ENCODE data around the gene DDAH1. TPM values are rescaled to one million over a fixed set of nuclear protein-coding genes. Genes with fewer than 3 reads are reported as not detected.

DDAH1 gene
- total and polyA plus RNA-seq, 2 experiments from 2014 or later, result 29.4 to 41.7 TPM

- Histone ChIP-seq H3K4me3 (no peak overlapping the region; the same call in 1 of the 2 replicates), H3K4me1 (ENCODE audit: insufficient read depth) (peaks cover 13% of the 10 kb centered on the region), H3K79me2 (replicated peaks; ENCODE audit: insufficient read depth) (no peaks in the 10 kb centered on the region), H3K36me3 (ENCODE audit: insufficient read depth) (no peaks in the 10 kb centered on the region), H3K4me2 (peak overlapping the region; percentile 48), H3F3A (replicated peaks; ENCODE audit: low read depth) (no peaks in the 10 kb centered on the region), H3K9me2 (ENCODE audit: insufficient read depth) (peaks cover 11% of the 10 kb centered on the region; the same call in 1 of the 2 replicates), H2AFZ (no peak overlapping the region), H4K20me1 (replicated peaks; ENCODE audit: insufficient read depth) (no peaks in the 10 kb centered on the region), H3K27me3 (ENCODE audit: insufficient read depth) (no peaks in the 10 kb centered on the region), H3K27ac (ENCODE audit: low read depth) (no peak overlapping the region)
- no peaks in the 10 kb centered on the region for H3K27me3 Mint-ChIP-seq (ENCODE audit: insufficient read depth, low read depth, poor library complexity)
- DNase-seq (ENCODE audit: low spot score) (no peak), ATAC-seq (no peak)
- TF ChIP-seq JUNB (IDR thresholded peaks at IDR 0.05; ENCODE audit: unreplicated experiment), result no peak
- no peak for TF ChIP-seq ZNF114 (CRISPR knock-in tag; IDR thresholded peaks at IDR 0.05)
- TF ChIP-seq REST (IDR thresholded peaks at IDR 0.05; ENCODE audit: unreplicated experiment), result no peak
- no peak for TF ChIP-seq ZNF331 (CRISPR knock-in tag; IDR thresholded peaks at IDR 0.05; ENCODE audit: low read depth)
- TF ChIP-seq NANOG (IDR thresholded peaks at IDR 0.05; ENCODE audit: borderline replicate concordance), result no peak
- TF ChIP-seq ZNF462 (CRISPR knock-in tag; IDR thresholded peaks at IDR 0.05), result no peak
- TF ChIP-seq POLR2AphosphoS5 (IDR thresholded peaks at IDR 0.05; ENCODE audit: low read depth), result no peak
- TF ChIP-seq ETS1 (IDR thresholded peaks at IDR 0.05), result no peak
- no peak for TF ChIP-seq CREB1 (CRISPR knock-in tag; IDR thresholded peaks at IDR 0.05; ENCODE audit: low read depth)
- no peak for TF ChIP-seq STAT1 (IDR thresholded peaks at IDR 0.05; ENCODE audit: unreplicated experiment)
- no peak for TF ChIP-seq CTCF (conservative IDR thresholded peaks at IDR 0.05; ENCODE audit: low read depth in 2 of 2)
- H3K27ac Mint-ChIP-seq, result no peak overlapping the region
- H3K36me3 Mint-ChIP-seq (ENCODE audit: low read depth), result no peaks in the 10 kb centered on the region
- H3K9me3 Mint-ChIP-seq, result no peaks in the 10 kb centered on the region
- H3K4me1 Mint-ChIP-seq, result peaks cover 14% of the 10 kb centered on the region; the same call in 2 of the 3 replicates
- no peak overlapping the region for H3K4me3 Mint-ChIP-seq
Observed at GRCh38 chr1:85308833-85309350, 156.1 kb downstream of the DDAH1 start.

All from GM23338 (cell line).